K562 (cell line): Measurements from ENCODE around the gene MYO16. TPM values are rescaled to one million over a fixed set of nuclear protein-coding genes. Genes with fewer than 3 reads are reported as not detected.

Experiments
- ATAC-seq: fragments of 200-7000 bp; cut with Tn5 transposase; 3 replicates; pipeline ENCODE4 v1.9.1; 2020; ENCODE audit warnings: moderate library complexity
- BruUV-seq: library from RNA; stranded (reverse); fragments of 400-500 nt; replicated peaks from 2 replicates; lab custom pipeline; 2021; lab: Mats Ljungman, UMichigan
- CTCF ChIA-PET: fragments of 300-600 bp; formaldehyde crosslinking; extraction: SDS; loops from one replicate; lab custom pipeline; 2021; ENCODE audit warnings: low intra/inter-chr PET ratio; lab: Yijun Ruan, JAX
- POLR2A ChIA-PET: fragments of 300-600, 350-650 bp; sonication (Branson Sonifier 250); formaldehyde crosslinking; extraction: SDS; loops from one replicate; lab custom pipeline; 2021; ENCODE audit warnings: antibody characterized with exemption, inconsistent platforms; lab: Yijun Ruan, JAX
- DNase-seq, 4 experiments: peaks; one replicate each; pipeline versions ENCODE4 v3.0.0 to v3.0.0-alpha.2; 2011 to 2018; ENCODE audit warnings: low spot score in 3 of 4, mixed read lengths in 3 of 4; ENCODE audit errors: extremely low read depth in 1 of 4
- FAIRE-seq: peaks from 2 replicates; lab custom pipeline; 2011; peaks lifted over from hg19 to GRCh38; lab: Jason Lieb, UNC
- H2AFZ ChIP-seq: 2 replicates; pipeline ENCODE4 v1.6.0; 2011; ENCODE audit warnings: low read depth, low read length, control low read depth, inconsistent platforms
- H3K27ac ChIP-seq: fragments of 200-600 bp; 3 replicates; pipeline ENCODE4 v1.8.0; 2011; ENCODE audit warnings: low read depth, mild to moderate bottlenecking, control low read depth, inconsistent platforms, low read length, moderate library complexity, mixed read lengths; ENCODE audit errors: extremely low read depth
- H3K27me3 ChIP-seq, 2 experiments: fragments of 300-600 bp in 1 of 2; 2 replicates in 1 of 2; 3 replicates in 1 of 2; pipeline versions ENCODE4 v1.6.0 to v1.8.0; 2011; ENCODE audit warnings: inconsistent platforms in 2 of 2, low read length in 2 of 2, mild to moderate bottlenecking in 1 of 2, mixed read lengths in 1 of 2, moderate library complexity in 1 of 2; ENCODE audit not compliant: control insufficient read depth in 2 of 2, insufficient read depth in 2 of 2
- H3K36me3 ChIP-seq: fragments of 300-600 bp; 3 replicates; pipeline ENCODE4 v1.8.0; 2011; ENCODE audit warnings: mild to moderate bottlenecking, low read length, inconsistent platforms; ENCODE audit not compliant: control insufficient read depth, insufficient read depth
- H3K4me1 ChIP-seq, 2 experiments: fragments of 200-600 bp in 1 of 2; replicated peaks in 1 of 2; 2 replicates in 1 of 2; 3 replicates in 1 of 2; pipeline versions ENCODE4 v1.5.1 to v1.8.0; 2011; ENCODE audit warnings: inconsistent platforms in 2 of 2, low read length in 2 of 2, mild to moderate bottlenecking in 1 of 2, mixed read lengths in 1 of 2, moderate library complexity in 1 of 2; ENCODE audit not compliant: control insufficient read depth in 2 of 2, insufficient read depth in 2 of 2
- H3K4me2 ChIP-seq: 2 replicates; pipeline ENCODE4 v1.6.1; 2011; ENCODE audit warnings: low read length, control low read depth, inconsistent platforms, mixed read lengths; ENCODE audit not compliant: insufficient read depth
- H3K4me3 ChIP-seq: fragments of 200-600 bp; sonication (generic), shearing (Covaris generic); 2 replicates; pipeline ENCODE4 v1.5.1; 2016; ENCODE audit warnings: control low read depth, inconsistent platforms
- H3K79me2 ChIP-seq: fragments of 200-600 bp; 3 replicates; pipeline ENCODE4 v1.8.0; 2011; ENCODE audit warnings: low read length, inconsistent platforms; ENCODE audit not compliant: control insufficient read depth, insufficient read depth
- H3K9ac ChIP-seq, 2 experiments: 2 replicates each; pipeline versions ENCODE4 v1.6.0 to v1.6.1; 2011; ENCODE audit warnings: low read depth in 2 of 2, low read length in 2 of 2, control low read depth in 1 of 2, inconsistent platforms in 1 of 2, mild to moderate bottlenecking in 1 of 2, mixed read lengths in 1 of 2; ENCODE audit not compliant: insufficient read depth in 1 of 2
- H3K9me1 ChIP-seq: one replicate; pipeline ENCODE4 v1.6.0; 2011; ENCODE audit warnings: inconsistent platforms, mild to moderate bottlenecking, low read length, moderate library complexity; ENCODE audit not compliant: control insufficient read depth, insufficient read depth
- H3K9me3 ChIP-seq: replicated peaks from 2 replicates; pipeline ENCODE4 v1.5.1; 2011; ENCODE audit warnings: low read depth, low read length, inconsistent platforms; ENCODE audit not compliant: control insufficient read depth, insufficient read depth
- H4K20me1 ChIP-seq: replicated peaks from 2 replicates; pipeline ENCODE4 v1.6.1; 2011; ENCODE audit warnings: low read length, inconsistent platforms, mixed read lengths; ENCODE audit not compliant: control insufficient read depth, insufficient read depth
- EZH2 ChIP-seq: IDR thresholded peaks from 2 replicates; pipeline ENCODE4 v1.6.1; 2012; ENCODE audit warnings: low read depth, mild to moderate bottlenecking, inconsistent platforms, low read length, borderline replicate concordance
- HDAC8 ChIP-seq: fragments of 450-650 bp; IDR thresholded peaks from 2 replicates; pipeline ENCODE4 v1.6.1; 2016; ENCODE audit warnings: mild to moderate bottlenecking, missing genetic modification characterization, moderate library complexity, missing compliant biosample characterization
- HMG20B ChIP-seq: fragments of 250-450 bp; sonication (Bioruptor Pico); IDR thresholded peaks from 2 replicates; pipeline ENCODE4 v1.5.0; 2021; ENCODE audit warnings: mild to moderate bottlenecking
- HNRNPL ChIP-seq: fragments of 200-400 bp; formaldehyde crosslinking; IDR thresholded peaks from 2 replicates; pipeline ENCODE4 v1.6.1; 2017; ENCODE audit warnings: low read depth, mild to moderate bottlenecking, low read length
- LARP7 ChIP-seq: fragments of 450-650 bp; IDR thresholded peaks from 2 replicates; pipeline ENCODE4 v1.6.1; 2016
- NUFIP1 ChIP-seq: fragments of 450-650 bp; IDR thresholded peaks from 2 replicates; pipeline ENCODE4 v1.6.1; 2018; ENCODE audit not compliant: partially characterized antibody
- SIN3A ChIP-seq, 2 experiments: fragments of 150-350 bp in 1 of 2; IDR thresholded peaks; 2 replicates each; pipeline ENCODE4 v1.6.1; 2011 to 2016; ENCODE audit warnings: borderline replicate concordance in 2 of 2, low read depth in 2 of 2, low read length in 2 of 2, mild to moderate bottlenecking in 2 of 2, moderate library complexity in 2 of 2; ENCODE audit not compliant: control insufficient read depth in 1 of 2
- SMARCC2 ChIP-seq: fragments of 450-650 bp; IDR thresholded peaks from 2 replicates; pipeline ENCODE4 v1.6.1; 2017; ENCODE audit warnings: antibody characterized with exemption, moderate library complexity, mild to moderate bottlenecking, low read depth
- ZNF140 ChIP-seq: fragments of 250-450 bp; sonication (Bioruptor Pico); IDR thresholded peaks from 2 replicates; pipeline ENCODE4 v1.8.0; 2021; ENCODE audit warnings: moderate library complexity, mild to moderate bottlenecking, inconsistent platforms
- ZNF217 ChIP-seq: sonication (generic); formaldehyde crosslinking; IDR thresholded peaks from 2 replicates; pipeline ENCODE4 v1.8.0; 2022; ENCODE audit warnings: mild to moderate bottlenecking, missing genetic modification reagents
- ZNF23 ChIP-seq: fragments of 250-450 bp; sonication (Bioruptor Pico); IDR thresholded peaks from 2 replicates; pipeline ENCODE4 v1.4.0; 2020; ENCODE audit warnings: mild to moderate bottlenecking
- ZNF589 ChIP-seq: fragments of 200-800 bp; sonication (Bioruptor generic); IDR thresholded peaks from 2 replicates; pipeline ENCODE4 v1.6.1; 2016; ENCODE audit warnings: low read depth, missing genetic modification characterization, missing compliant biosample characterization
- ZNF766 ChIP-seq: fragments of 200-800 bp; sonication (Bioruptor generic); conservative IDR thresholded peaks from 2 replicates; pipeline ENCODE4 v1.6.1; 2016; ENCODE audit warnings: missing genetic modification characterization, missing compliant biosample characterization
- WGBS: fragments of 100-300 bp; shearing (Covaris generic); methylation state at CpG from one replicate; pipeline ENCODE4 v1.1.6; 2016; ENCODE audit warnings: low coverage, mixed read lengths; ENCODE audit not compliant: insufficient coverage; ENCODE audit errors: missing lambda C conversion rate; 5-methylcytosine and 5-hydroxymethylcytosine counted together
- in situ Hi-C: fragments of 300-500 bp; cut with MboI; formaldehyde crosslinking; loops from 4 replicates; pipeline ENCODE4 v1.15.0; 2018; ENCODE audit warnings: inconsistent platforms, mixed read lengths
- intact Hi-C: fragments of 100-400 bp; cut with micrococcal nuclease; formaldehyde crosslinking; loops from 2 replicates; pipeline ENCODE4 v1.14.2; 2022
- polyA plus RNA-seq, 8 experiments: library from polyadenylated mRNA; depleted of rRNA in 4 of 8; stranded (reverse) in 5 of 8; unstranded in 3 of 8; fragments of >200 nt; fragmentation: Nextera tagmentation in 2 of 8; fragmentation: Illumina TruSeq in 1 of 8; extraction: Ambion mirVana in 2 of 8; extraction: Trizol in 1 of 8; gene quantifications; 2 replicates each; pipeline versions ENCODE4 v1.2.1 to v1.2.3, GENCODE V29; 2011 to 2014; ENCODE audit warnings: inconsistent platforms in 1 of 8, missing spikeins in 1 of 8
- total RNA-seq, 7 experiments: library from RNA; depleted of rRNA in 6 of 7; stranded (reverse); fragments of >200 nt in 6 of 7; fragmentation: Illumina TruSeq in 2 of 7; extraction: Trizol in 2 of 7; gene quantifications; 2 replicates each; pipeline versions ENCODE4 v1.2.1 to v1.2.3, GENCODE V29; 2011 to 2021; ENCODE audit warnings: low replicate concordance in 1 of 7
- TF ChIP-seq, protein P1 (sequence below): fragments of 450-650 bp; formaldehyde crosslinking; IDR thresholded peaks from 2 replicates; pipeline ENCODE4 v1.4.0; 2020; ENCODE audit warnings: mild to moderate bottlenecking, mixed read lengths
- TF ChIP-seq, protein P2 (sequence below): fragments of 250-450 bp; sonication (Bioruptor Pico); IDR thresholded peaks from 2 replicates; pipeline ENCODE4 v1.8.0; 2022; ENCODE audit warnings: moderate library complexity, mild to moderate bottlenecking, inconsistent platforms
- TF ChIP-seq, protein P3 (sequence below), 3 experiments: IDR thresholded peaks in 2 of 3; conservative IDR thresholded peaks in 1 of 3; 2 replicates each; pipeline ENCODE4 v1.5.1; 2011 to 2012; ENCODE audit warnings: low read length in 3 of 3, mild to moderate bottlenecking in 3 of 3, control low read depth in 2 of 3, improper control_type of control experiment in 1 of 3, inconsistent platforms in 1 of 3, low read depth in 1 of 3, mixed read lengths in 1 of 3, moderate library complexity in 1 of 3; ENCODE audit not compliant: insufficient read depth in 2 of 3

Gene MYO16
- total and polyA plus RNA-seq, 9 of the 15 experiments (the other 6 are each of a cell fraction or from before 2014, with no cell fraction given), result 4.3 to 45.7 (median 12.1) TPM

DNA sequence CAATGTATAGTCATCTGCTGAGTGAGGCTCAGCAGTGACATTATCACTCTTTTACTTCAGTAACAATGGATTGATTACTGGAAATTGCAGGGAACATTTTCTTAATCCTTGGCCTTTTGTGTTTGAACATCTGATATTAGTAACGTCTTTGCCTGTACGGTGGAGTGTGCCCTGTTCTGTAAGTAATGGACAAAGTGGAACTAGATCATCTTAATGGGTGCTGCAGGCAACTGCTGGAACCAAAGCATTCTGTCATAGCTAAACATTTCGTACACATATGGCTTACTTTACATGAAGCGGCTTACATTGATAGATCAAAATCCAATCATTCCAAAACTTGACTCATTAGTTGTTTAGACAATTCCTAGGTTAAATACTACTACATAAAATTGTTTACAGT, 114.1 kb downstream of the MYO16 start:
- no peak overlapping the region for H3K4me3 ChIP-seq
- no peak overlapping the region for H3K4me2 ChIP-seq
- H3K79me2 ChIP-seq, result no peaks in the 10 kb centered on the region
- POLR2A ChIA-PET, result no interaction called here
- no peak for FAIRE-seq
- no peak overlapping the region for H3K27ac ChIP-seq
- H3K4me1 ChIP-seq, result no peaks in the 10 kb centered on the region
- H4K20me1 ChIP-seq, result no peaks in the 10 kb centered on the region
- H3K36me3 ChIP-seq, result no peaks in the 10 kb centered on the region
- no peak for TF ChIP-seq ZNF23 (CRISPR knock-in tag)
- TF ChIP-seq SIN3A (IDR thresholded peaks at IDR 0.05; ENCODE audit: borderline replicate concordance in 2 of 2, control insufficient read depth in 1 of 2, low read depth in 2 of 2, low read length in 2 of 2), result no peak
- TF ChIP-seq, protein P1, sequence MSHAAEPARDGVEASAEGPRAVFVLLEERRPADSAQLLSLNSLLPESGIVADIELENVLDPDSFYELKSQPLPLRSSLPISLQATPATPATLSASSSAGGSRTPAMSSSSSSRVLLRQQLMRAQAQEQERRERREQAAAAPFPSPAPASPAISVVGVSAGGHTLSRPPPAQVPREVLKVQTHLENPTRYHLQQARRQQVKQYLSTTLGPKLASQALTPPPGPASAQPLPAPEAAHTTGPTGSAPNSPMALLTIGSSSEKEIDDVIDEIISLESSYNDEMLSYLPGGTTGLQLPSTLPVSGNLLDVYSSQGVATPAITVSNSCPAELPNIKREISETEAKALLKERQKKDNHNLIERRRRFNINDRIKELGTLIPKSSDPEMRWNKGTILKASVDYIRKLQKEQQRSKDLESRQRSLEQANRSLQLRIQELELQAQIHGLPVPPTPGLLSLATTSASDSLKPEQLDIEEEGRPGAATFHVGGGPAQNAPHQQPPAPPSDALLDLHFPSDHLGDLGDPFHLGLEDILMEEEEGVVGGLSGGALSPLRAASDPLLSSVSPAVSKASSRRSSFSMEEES (CRISPR knock-in tag), result no peak
- no peak for TF ChIP-seq LARP7
- no peak for TF ChIP-seq ZNF140 (CRISPR knock-in tag)
- no peak for TF ChIP-seq HDAC8 (tag)
- TF ChIP-seq HMG20B, result no peak
- TF ChIP-seq, protein P2, sequence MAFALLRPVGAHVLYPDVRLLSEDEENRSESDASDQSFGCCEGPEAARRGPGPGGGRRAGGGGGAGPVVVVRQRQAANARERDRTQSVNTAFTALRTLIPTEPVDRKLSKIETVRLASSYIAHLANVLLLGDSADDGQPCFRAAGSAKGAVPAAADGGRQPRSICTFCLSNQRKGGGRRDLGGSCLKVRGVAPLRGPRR (CRISPR knock-in tag), result no peak
- TF ChIP-seq EZH2, result no peak
- TF ChIP-seq ZNF766 (CRISPR knock-in tag), result no peak
- no peak for TF ChIP-seq NUFIP1
- TF ChIP-seq SMARCC2, result no peak
- TF ChIP-seq, protein P3, sequence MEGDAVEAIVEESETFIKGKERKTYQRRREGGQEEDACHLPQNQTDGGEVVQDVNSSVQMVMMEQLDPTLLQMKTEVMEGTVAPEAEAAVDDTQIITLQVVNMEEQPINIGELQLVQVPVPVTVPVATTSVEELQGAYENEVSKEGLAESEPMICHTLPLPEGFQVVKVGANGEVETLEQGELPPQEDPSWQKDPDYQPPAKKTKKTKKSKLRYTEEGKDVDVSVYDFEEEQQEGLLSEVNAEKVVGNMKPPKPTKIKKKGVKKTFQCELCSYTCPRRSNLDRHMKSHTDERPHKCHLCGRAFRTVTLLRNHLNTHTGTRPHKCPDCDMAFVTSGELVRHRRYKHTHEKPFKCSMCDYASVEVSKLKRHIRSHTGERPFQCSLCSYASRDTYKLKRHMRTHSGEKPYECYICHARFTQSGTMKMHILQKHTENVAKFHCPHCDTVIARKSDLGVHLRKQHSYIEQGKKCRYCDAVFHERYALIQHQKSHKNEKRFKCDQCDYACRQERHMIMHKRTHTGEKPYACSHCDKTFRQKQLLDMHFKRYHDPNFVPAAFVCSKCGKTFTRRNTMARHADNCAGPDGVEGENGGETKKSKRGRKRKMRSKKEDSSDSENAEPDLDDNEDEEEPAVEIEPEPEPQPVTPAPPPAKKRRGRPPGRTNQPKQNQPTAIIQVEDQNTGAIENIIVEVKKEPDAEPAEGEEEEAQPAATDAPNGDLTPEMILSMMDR (IDR thresholded peaks at IDR 0.05 in 2 of 3, conservative IDR thresholded peaks at IDR 0.05 in 1 of 3; ENCODE audit: insufficient read depth in 2 of 3, low read depth in 1 of 3, low read length in 3 of 3), result no peak
- TF ChIP-seq ZNF589, result no peak
- no peak for TF ChIP-seq HNRNPL
- no peak for TF ChIP-seq ZNF217 (CRISPR knock-in tag)
- TF ChIP-seq, all 486 proteins: peak for 0
- DNase-seq (no peak), ATAC-seq (no peak)
- H3K27me3 ChIP-seq, result no peaks in the 10 kb centered on the region
- CTCF ChIA-PET, result no interaction called here
- intact Hi-C loops, result no loop called here
- 78% methylated on average over 4 of the region's 4 CpGs for WGBS
- in situ Hi-C loops, result no loop called here
- no peaks in the 10 kb centered on the region for H3K9me1 ChIP-seq
- no TSS peak for BruUV-seq
- H3K9me3 ChIP-seq, result no peaks in the 10 kb centered on the region
- H2AFZ ChIP-seq, result peak overlapping the region; percentile 32; the same call in 1 of the 2 replicates
- H3K9ac ChIP-seq, result no peak overlapping the region
